IPS-18a (cell line): ENCODE results near the gene DENND1A.

Experiments used
- H3K27ac ChIP-seq: one replicate; pipeline ENCODE4 v1.5.1; 2013; ENCODE audit warnings: low read length
- H3K27me3 ChIP-seq: one replicate; pipeline ENCODE4 v1.6.1; 2013; ENCODE audit warnings: mild to moderate bottlenecking, low read length; ENCODE audit not compliant: control insufficient read depth, insufficient read depth
- H3K36me3 ChIP-seq: one replicate; pipeline ENCODE4 v1.6.1; 2013; ENCODE audit warnings: low read depth, low read length; ENCODE audit not compliant: control insufficient read depth
- H3K4me1 ChIP-seq: one replicate; pipeline ENCODE4 v1.6.1; 2013; ENCODE audit warnings: low read depth, low read length; ENCODE audit not compliant: control insufficient read depth
- H3K4me3 ChIP-seq: one replicate; pipeline ENCODE4 v1.5.1; 2013; ENCODE audit warnings: low read length
- H3K9ac ChIP-seq: one replicate; pipeline ENCODE4 v1.6.1; 2013; ENCODE audit warnings: mild to moderate bottlenecking, low read length, moderate library complexity
- H3K9me3 ChIP-seq: one replicate; pipeline ENCODE4 v1.6.1; 2013; ENCODE audit warnings: low read depth, low read length; ENCODE audit not compliant: control insufficient read depth

DENND1A gene

GRCh38 chr9:123411191-123411590 lies 518.7 kb downstream of the DENND1A start:
- H3K9ac ChIP-seq, result no peak overlapping the region
- peaks cover 6% of the 10 kb centered on the region for H3K4me1 ChIP-seq
- no peaks in the 10 kb centered on the region for H3K36me3 ChIP-seq
- no peaks in the 10 kb centered on the region for H3K9me3 ChIP-seq
- H3K27me3 ChIP-seq, result no peaks in the 10 kb centered on the region
- H3K27ac ChIP-seq, result no peak overlapping the region
- H3K4me3 ChIP-seq, result no peak overlapping the region

- H3K36me3 ChIP-seq, result no peaks in the 10 kb centered on the region
- H3K27me3 ChIP-seq, result no peaks in the 10 kb centered on the region
- H3K9ac ChIP-seq, result no peak overlapping the region
- H3K27ac ChIP-seq, result no peak overlapping the region
- no peaks in the 10 kb centered on the region for H3K9me3 ChIP-seq
- H3K4me3 ChIP-seq, result no peak overlapping the region
- H3K4me1 ChIP-seq, result peaks cover 9% of the 10 kb centered on the region
Measured at GRCh38 chr9:123410281-123410910, 519.5 kb downstream of the DENND1A start.

- Histone ChIP-seq H3K36me3 (no peaks in the 10 kb centered on the region), H3K27ac (no peak overlapping the region), H3K4me3 (no peak overlapping the region), H3K27me3 (no peaks in the 10 kb centered on the region), H3K4me1 (peaks cover 9% of the 10 kb centered on the region), H3K9ac (no peak overlapping the region), H3K9me3 (no peaks in the 10 kb centered on the region)
Measured at GRCh38 chr9:123408313-123409262, 521.3 kb downstream of the DENND1A start.

DNA sequence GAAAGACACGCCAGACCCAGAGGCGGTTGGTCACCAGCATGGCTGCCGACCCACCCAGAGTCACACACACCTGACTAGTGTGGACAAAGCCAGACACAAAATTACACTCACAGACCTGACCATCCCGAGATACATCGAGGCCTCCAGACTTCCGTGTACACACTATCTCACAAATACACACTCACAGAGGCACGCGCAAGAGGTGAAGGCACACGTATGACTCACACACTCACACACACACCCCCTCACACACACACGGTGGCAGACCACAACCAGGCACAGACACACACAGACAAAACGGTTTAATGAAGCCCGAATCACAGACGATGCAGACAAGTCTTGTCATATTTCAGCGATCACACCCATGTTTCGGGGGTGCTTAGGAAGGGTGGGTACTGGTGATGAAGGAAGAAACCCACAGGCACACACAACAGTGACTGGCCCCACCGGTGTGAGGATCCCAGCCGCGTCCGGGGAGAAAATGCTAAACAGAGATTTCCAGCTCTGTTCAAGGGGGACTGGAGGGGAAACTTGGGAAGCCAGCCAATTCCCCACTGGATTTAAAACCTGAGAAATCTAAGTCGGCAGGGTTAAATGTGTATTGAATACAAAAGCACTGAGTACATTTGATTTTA lies 522.6 kb downstream of the DENND1A start:
- H3K27me3 ChIP-seq, result no peaks in the 10 kb centered on the region
- peaks cover 22% of the 10 kb centered on the region for H3K4me1 ChIP-seq
- H3K27ac ChIP-seq, result no peak overlapping the region
- H3K4me3 ChIP-seq, result no peak overlapping the region
- H3K9me3 ChIP-seq, result no peaks in the 10 kb centered on the region
- H3K36me3 ChIP-seq, result no peaks in the 10 kb centered on the region
- H3K9ac ChIP-seq, result no peak overlapping the region

- no peak overlapping the region for H3K27ac ChIP-seq
- H3K36me3 ChIP-seq, result no peaks in the 10 kb centered on the region
- H3K9me3 ChIP-seq, result no peaks in the 10 kb centered on the region
- H3K9ac ChIP-seq, result no peak overlapping the region
- H3K27me3 ChIP-seq, result no peaks in the 10 kb centered on the region
- no peak overlapping the region for H3K4me3 ChIP-seq
- H3K4me1 ChIP-seq, result peaks cover 26% of the 10 kb centered on the region
Measured at GRCh38 chr9:123406691-123407216, 523.2 kb downstream of the DENND1A start.

DNA sequence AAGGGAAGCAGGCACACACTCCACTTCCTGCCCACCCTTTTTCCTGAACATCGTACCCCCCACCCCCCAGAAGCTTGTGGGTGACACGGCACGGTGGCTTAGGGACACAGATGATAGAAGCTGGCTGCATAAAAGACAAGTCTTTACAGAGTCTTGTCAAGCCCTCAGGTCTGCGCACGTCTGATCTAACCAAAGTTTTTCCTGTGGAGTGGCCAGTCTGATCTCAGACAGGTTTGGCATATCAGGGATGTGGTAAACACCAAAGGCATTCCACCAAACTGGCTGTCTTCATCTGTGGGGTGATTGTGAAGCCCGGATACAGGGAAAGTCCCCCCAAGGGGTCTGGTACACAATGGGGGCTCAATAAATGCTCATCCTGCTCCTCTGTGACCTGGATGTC lies 523.9 kb downstream of the DENND1A start:
- H3K36me3 ChIP-seq, result no peaks in the 10 kb centered on the region
- H3K4me3 ChIP-seq, result no peak overlapping the region
- H3K9me3 ChIP-seq, result no peaks in the 10 kb centered on the region
- no peak overlapping the region for H3K27ac ChIP-seq
- no peaks in the 10 kb centered on the region for H3K27me3 ChIP-seq
- H3K4me1 ChIP-seq, result peaks cover 26% of the 10 kb centered on the region
- H3K9ac ChIP-seq, result no peak overlapping the region

- Histone ChIP-seq H3K9me3 (no peaks in the 10 kb centered on the region), H3K27ac (no peak overlapping the region), H3K36me3 (no peaks in the 10 kb centered on the region), H3K4me3 (no peak overlapping the region), H3K9ac (no peak overlapping the region), H3K4me1 (peaks cover 26% of the 10 kb centered on the region), H3K27me3 (no peaks in the 10 kb centered on the region)
Measured at GRCh38 chr9:123402981-123403509, 526.9 kb downstream of the DENND1A start.

DNA sequence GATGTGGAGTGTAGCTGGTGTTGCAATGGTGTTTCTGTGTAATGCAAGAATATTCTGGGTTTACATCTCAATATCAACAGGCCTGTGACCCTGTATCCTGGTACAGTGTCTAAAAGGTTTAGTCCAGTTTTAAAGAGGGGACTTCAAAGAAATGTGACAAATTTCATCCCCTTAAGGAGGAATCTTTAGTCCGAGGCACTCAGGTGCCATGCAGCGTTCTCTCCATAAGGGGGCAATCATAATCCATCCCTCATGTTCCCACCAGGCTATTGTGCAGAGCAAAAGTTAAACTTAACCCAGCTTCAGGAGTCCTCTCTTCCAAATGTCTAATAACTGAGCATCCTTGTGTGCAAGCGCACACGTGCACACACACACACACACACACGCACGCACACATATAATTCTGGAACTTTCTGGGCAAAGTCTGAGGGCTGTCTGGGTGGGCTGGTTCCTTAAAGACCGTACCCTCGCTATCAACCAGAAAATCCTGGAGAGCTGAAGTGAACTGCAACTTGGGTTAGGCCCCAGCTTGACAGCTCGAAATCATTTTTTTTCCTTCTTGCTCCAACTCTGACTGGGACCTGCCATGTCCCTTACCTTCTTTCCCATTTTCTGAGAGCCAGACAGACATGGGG lies 527.9 kb downstream of the DENND1A start:
- H3K27me3 ChIP-seq, result no peaks in the 10 kb centered on the region

GRCh38 chr9:123400926-123401503 lies 528.9 kb downstream of the DENND1A start:
- H3K27me3 ChIP-seq, result no peaks in the 10 kb centered on the region
- peaks cover 18% of the 10 kb centered on the region for H3K4me1 ChIP-seq
- no peak overlapping the region for H3K4me3 ChIP-seq
- H3K36me3 ChIP-seq, result no peaks in the 10 kb centered on the region
- H3K27ac ChIP-seq, result no peak overlapping the region
- no peaks in the 10 kb centered on the region for H3K9me3 ChIP-seq
- H3K9ac ChIP-seq, result no peak overlapping the region

More for the DNA sequence above, 527.9 kb downstream of the DENND1A start:
- H3K4me1 ChIP-seq, result peaks cover 26% of the 10 kb centered on the region
- no peak overlapping the region for H3K9ac ChIP-seq
- H3K36me3 ChIP-seq, result no peaks in the 10 kb centered on the region
- H3K4me3 ChIP-seq, result no peak overlapping the region
- no peak overlapping the region for H3K27ac ChIP-seq
- no peaks in the 10 kb centered on the region for H3K9me3 ChIP-seq

DNA sequence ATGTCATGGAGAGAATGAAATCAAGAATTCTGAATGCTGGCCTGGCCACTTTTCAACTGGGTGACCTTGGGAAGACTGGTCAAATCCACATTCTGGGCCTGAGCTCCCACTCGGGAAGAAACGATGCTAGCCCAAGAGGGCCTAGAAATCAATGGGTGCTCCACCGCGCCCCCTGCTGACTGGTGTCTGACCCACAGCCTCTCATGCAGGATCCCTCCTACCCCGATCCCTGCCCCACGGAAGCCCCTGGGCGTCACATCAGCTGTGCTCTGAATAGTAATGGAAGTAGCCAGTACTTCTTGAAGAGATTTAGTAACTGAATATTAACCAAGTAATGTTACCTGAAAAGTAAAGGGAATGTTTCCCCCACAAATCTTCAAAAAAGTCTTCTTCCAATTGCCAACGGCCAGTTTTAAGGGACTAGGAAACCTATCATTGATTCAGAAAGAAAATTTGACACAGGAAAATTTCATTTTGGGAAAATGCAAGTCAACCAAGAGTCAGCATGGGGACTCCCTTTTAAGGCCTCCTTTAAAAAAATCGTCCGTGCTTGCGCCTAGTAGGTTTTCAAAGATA lies 530.0 kb downstream of the DENND1A start:
- Histone ChIP-seq H3K4me1 (peaks cover 16% of the 10 kb centered on the region), H3K9ac (no peak overlapping the region), H3K36me3 (no peaks in the 10 kb centered on the region)

More for the DNA sequence above, 530.0 kb downstream of the DENND1A start:
- Histone ChIP-seq H3K4me3 (no peak overlapping the region), H3K9me3 (no peaks in the 10 kb centered on the region), H3K27ac (no peak overlapping the region), H3K27me3 (no peaks in the 10 kb centered on the region)
